WTC11 (cell line): ENCODE data around the gene SLC12A8. TPM values are rescaled to one million over a fixed set of nuclear protein-coding genes. Genes with fewer than 3 reads are reported as not detected.
A peak's percentile ranks its signal among the peaks of the same experiment; 100 is the strongest.

ENCODE experiments used
- ATAC-seq: fragments of 200-7000 bp; cut with Tn5 transposase; 2 replicates; pipeline ENCODE4 v1.10.0; 2021; ENCODE audit warnings: mild to moderate bottlenecking, moderate library complexity
- CTCF ChIA-PET: fragments of 300-600 bp; sonication (Branson Sonifier 250); formaldehyde crosslinking; loops from one replicate; lab custom pipeline; 2021; ENCODE audit warnings: antibody characterized with exemption; lab: Charles Lee
- POLR2A ChIA-PET: fragments of 350-600 bp; sonication (Branson Sonifier 250); formaldehyde crosslinking; loops from one replicate; lab custom pipeline; 2021; ENCODE audit warnings: antibody characterized with exemption; lab: Charles Lee
- DNase-seq: peaks from one replicate; pipeline ENCODE4 v3.0.0; 2021; ENCODE audit warnings: low spot score
- H3K27ac Mint-ChIP-seq: 2 replicates; pipeline ENCODE4 v1.8.0; 2021; ENCODE audit warnings: mixed read lengths
- H3K27me3 Mint-ChIP-seq: 2 replicates; pipeline ENCODE4 v1.8.0; 2021; ENCODE audit warnings: low read depth, mild to moderate bottlenecking, moderate library complexity, mixed read lengths
- H3K36me3 Mint-ChIP-seq: 2 replicates; pipeline ENCODE4 v1.8.0; 2021; ENCODE audit warnings: mixed read lengths
- H3K4me1 Mint-ChIP-seq: 2 replicates; pipeline ENCODE4 v1.8.0; 2022; ENCODE audit warnings: mixed read lengths
- H3K4me3 Mint-ChIP-seq: 2 replicates; pipeline ENCODE4 v1.8.0; 2021; ENCODE audit warnings: mild to moderate bottlenecking, moderate library complexity, mixed read lengths
- H3K9me3 Mint-ChIP-seq: 2 replicates; pipeline ENCODE4 v1.8.0; 2021; ENCODE audit warnings: mixed read lengths
- AFF4 ChIP-seq: sonication (generic); formaldehyde crosslinking; IDR thresholded peaks from 2 replicates; pipeline ENCODE4 v1.8.1; 2023; ENCODE audit warnings: mild to moderate bottlenecking, missing genetic modification reagents, borderline replicate concordance
- AR ChIP-seq: fragments of 250-450 bp; sonication (Bioruptor Pico); IDR thresholded peaks from 2 replicates; pipeline ENCODE4 v1.9.0; 2021; ENCODE audit warnings: mild to moderate bottlenecking
- ATF1 ChIP-seq: sonication (generic); formaldehyde crosslinking; IDR thresholded peaks from 2 replicates; pipeline ENCODE4 v1.8.1; 2023; ENCODE audit warnings: mild to moderate bottlenecking, moderate library complexity, missing genetic modification reagents
- ATF3 ChIP-seq: sonication (generic); formaldehyde crosslinking; conservative IDR thresholded peaks from 2 replicates; pipeline ENCODE4 v1.8.1; 2022; ENCODE audit warnings: mild to moderate bottlenecking, missing genetic modification reagents
- CBFB ChIP-seq: sonication (generic); formaldehyde crosslinking; IDR thresholded peaks from 2 replicates; pipeline ENCODE4 v1.8.1; 2022; ENCODE audit warnings: mild to moderate bottlenecking, low read depth, missing genetic modification reagents
- CREB1 ChIP-seq: sonication (generic); formaldehyde crosslinking; IDR thresholded peaks from 2 replicates; pipeline ENCODE4 v1.8.0; 2023; ENCODE audit warnings: mild to moderate bottlenecking, missing genetic modification reagents
- CREM ChIP-seq: sonication (generic); formaldehyde crosslinking; IDR thresholded peaks from 2 replicates; pipeline ENCODE4 v1.8.1; 2022; ENCODE audit warnings: mild to moderate bottlenecking, missing genetic modification reagents, moderate library complexity
- ETV6 ChIP-seq: sonication (generic); formaldehyde crosslinking; IDR thresholded peaks from 2 replicates; pipeline ENCODE4 v1.8.1; 2022; ENCODE audit warnings: mild to moderate bottlenecking, missing genetic modification reagents
- FOXK1 ChIP-seq: sonication (generic); formaldehyde crosslinking; IDR thresholded peaks from 2 replicates; pipeline ENCODE4 v1.8.0; 2022; ENCODE audit warnings: mild to moderate bottlenecking, moderate library complexity, missing genetic modification reagents
- GABPB1 ChIP-seq: sonication (generic); formaldehyde crosslinking; IDR thresholded peaks from 2 replicates; pipeline ENCODE4 v1.8.1; 2023; ENCODE audit warnings: mild to moderate bottlenecking, missing genetic modification reagents
- JAZF1 ChIP-seq: fragments of 250-450 bp; sonication (Bioruptor Pico); IDR thresholded peaks from 2 replicates; pipeline ENCODE4 v1.9.0; 2021; ENCODE audit warnings: moderate library complexity, mild to moderate bottlenecking, inconsistent platforms
- MLX ChIP-seq: sonication (generic); formaldehyde crosslinking; IDR thresholded peaks from 2 replicates; pipeline ENCODE4 v1.8.1; 2023; ENCODE audit warnings: mild to moderate bottlenecking, missing genetic modification reagents, moderate library complexity
- MXD4 ChIP-seq: fragments of 250-450 bp; sonication (Bioruptor Pico); IDR thresholded peaks from 2 replicates; pipeline ENCODE4 v1.8.0; 2021; ENCODE audit warnings: mild to moderate bottlenecking, moderate library complexity, borderline replicate concordance
- NFYB ChIP-seq: sonication (generic); formaldehyde crosslinking; conservative IDR thresholded peaks from 2 replicates; pipeline ENCODE4 v1.8.0; 2022; ENCODE audit warnings: low read depth, missing genetic modification reagents
- SMAD4 ChIP-seq: sonication (generic); formaldehyde crosslinking; IDR thresholded peaks from 2 replicates; pipeline ENCODE4 v1.8.0; 2022; ENCODE audit warnings: mild to moderate bottlenecking, missing genetic modification reagents
- ZNF138 ChIP-seq: sonication (generic); formaldehyde crosslinking; conservative IDR thresholded peaks from 2 replicates; pipeline ENCODE4 v1.8.1; 2022; ENCODE audit warnings: mild to moderate bottlenecking, moderate library complexity, missing genetic modification reagents
- ZNF219 ChIP-seq: sonication (generic); formaldehyde crosslinking; IDR thresholded peaks from 2 replicates; pipeline ENCODE4 v1.8.0; 2023; ENCODE audit warnings: missing genetic modification reagents, mild to moderate bottlenecking, borderline replicate concordance
- ZNF423 ChIP-seq: fragments of 250-450 bp; sonication (Bioruptor Pico); IDR thresholded peaks from 2 replicates; pipeline ENCODE4 v2.1.2; 2022; ENCODE audit warnings: mild to moderate bottlenecking, moderate library complexity
- total RNA-seq: library from RNA; stranded (reverse); gene quantifications from 3 replicates; pipeline ENCODE4 v1.2.3, GENCODE V29; 2021
- TF ChIP-seq, protein P1 (sequence below): sonication (generic); formaldehyde crosslinking; IDR thresholded peaks from 2 replicates; pipeline ENCODE4 v1.8.0; 2022; ENCODE audit warnings: mild to moderate bottlenecking, missing genetic modification reagents

SLC12A8 gene
- total RNA-seq, 1 experiment from 2014 or later: 9.1 TPM

- TF ChIP-seq AFF4 (CRISPR knock-in tag) (no peak), MLX (CRISPR knock-in tag) (no peak), JAZF1 (CRISPR knock-in tag) (no peak), SMAD4 (CRISPR knock-in tag) (no peak), ZNF219 (no peak)
- TF ChIP-seq, protein P1, sequence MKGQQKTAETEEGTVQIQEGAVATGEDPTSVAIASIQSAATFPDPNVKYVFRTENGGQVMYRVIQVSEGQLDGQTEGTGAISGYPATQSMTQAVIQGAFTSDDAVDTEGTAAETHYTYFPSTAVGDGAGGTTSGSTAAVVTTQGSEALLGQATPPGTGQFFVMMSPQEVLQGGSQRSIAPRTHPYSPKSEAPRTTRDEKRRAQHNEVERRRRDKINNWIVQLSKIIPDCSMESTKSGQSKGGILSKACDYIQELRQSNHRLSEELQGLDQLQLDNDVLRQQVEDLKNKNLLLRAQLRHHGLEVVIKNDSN (CRISPR knock-in tag): no peak
Measured at GRCh38 chr3:125232401-125232800, 19.9 kb upstream of the SLC12A8 start (continued).

DNA sequence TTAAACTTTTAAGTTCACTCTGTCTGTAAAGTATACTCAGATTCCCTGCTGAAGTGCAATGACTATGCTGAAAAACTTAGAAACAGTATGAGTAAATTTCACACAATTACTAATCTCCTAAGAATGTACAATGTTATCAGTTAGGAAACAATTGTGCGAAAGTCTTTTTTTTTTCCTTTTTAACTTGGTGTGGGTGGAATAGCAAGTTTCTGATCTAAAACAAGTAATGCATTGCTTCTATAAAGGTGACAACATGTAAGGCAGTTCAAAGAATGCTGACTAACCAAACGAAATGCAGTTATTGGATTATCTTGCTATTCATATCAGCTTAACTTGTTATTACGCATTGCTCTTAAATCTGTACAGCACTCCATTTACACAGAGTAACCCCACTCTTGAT is 19.3 kb upstream of the SLC12A8 start:
- H3K27ac Mint-ChIP-seq: no peak overlapping the region
- TF ChIP-seq CREB1 (no peak), ATF1 (no peak)
- TF ChIP-seq, all 79 proteins: peak for 0
- ATAC-seq (no peak), DNase-seq (no peak)
- H3K9me3 Mint-ChIP-seq: no peaks in the 10 kb centered on the region
- CTCF ChIA-PET: no interaction called here
- H3K4me3 Mint-ChIP-seq: no peak overlapping the region
- peaks cover 14% of the 10 kb centered on the region; the same call in 1 of the 2 replicates for H3K36me3 Mint-ChIP-seq
- POLR2A ChIA-PET: interaction anchor here (0.5 to 0.6 kb wide), 2 partner anchors 258 to 271 kb away, joined by 5 to 7 read pairs; no protein-coding TSS in a partner anchor
- peaks cover 13% of the 10 kb centered on the region for H3K4me1 Mint-ChIP-seq
- H3K27me3 Mint-ChIP-seq: no peaks in the 10 kb centered on the region

DNA sequence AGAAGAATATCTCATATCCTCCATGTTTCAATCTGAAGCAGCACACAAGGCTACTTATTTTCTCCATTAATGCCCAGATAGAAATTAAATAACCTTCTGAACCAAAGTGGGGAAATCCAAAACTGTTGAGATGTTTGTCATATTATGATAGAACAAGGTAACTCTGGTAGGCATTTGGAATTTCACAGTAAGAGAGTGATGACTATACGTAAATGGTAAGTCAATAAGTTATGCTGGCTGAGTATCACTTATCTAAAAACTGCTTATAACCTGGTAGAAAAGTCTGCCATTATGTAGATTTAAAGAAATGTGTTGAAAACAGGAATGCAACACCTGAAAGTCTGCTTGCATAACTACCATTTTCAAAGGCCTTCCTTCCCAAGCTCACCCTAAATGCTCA is 17.2 kb upstream of the SLC12A8 start:
- ATAC-seq (no peak), DNase-seq (no peak)
- H3K27ac Mint-ChIP-seq: peak overlapping the region; percentile 52
- peaks cover 25% of the 10 kb centered on the region for H3K4me1 Mint-ChIP-seq
- H3K27me3 Mint-ChIP-seq: no peaks in the 10 kb centered on the region
- H3K36me3 Mint-ChIP-seq: peaks cover 12% of the 10 kb centered on the region; the same call in 1 of the 2 replicates
- POLR2A ChIA-PET: interaction anchor here (0.6 to 0.7 kb wide), 2 partner anchors 38 to 250 kb away, joined by 3 to 10 read pairs; no protein-coding TSS in a partner anchor
- H3K4me3 Mint-ChIP-seq: no peak overlapping the region
- CTCF ChIA-PET: interaction anchor here (0.6 kb wide), 1 partner anchor 23 kb away, joined by 4 read pairs; no protein-coding TSS in a partner anchor
- TF ChIP-seq NFYB (CRISPR knock-in tag): no peak
- TF ChIP-seq AR (CRISPR knock-in tag): no peak
- no peak for TF ChIP-seq ZNF138 (CRISPR knock-in tag)
- TF ChIP-seq, protein P1 (CRISPR knock-in tag): no peak
- TF ChIP-seq CBFB: no peak
- no peak for TF ChIP-seq GABPB1 (CRISPR knock-in tag)
- TF ChIP-seq ETV6 (CRISPR knock-in tag): no peak
- TF ChIP-seq FOXK1 (CRISPR knock-in tag): no peak
- TF ChIP-seq ATF1: no peak
- no peak for TF ChIP-seq MXD4 (CRISPR knock-in tag)
- no peak for TF ChIP-seq CREM
- TF ChIP-seq CREB1: no peak
- TF ChIP-seq ZNF423 (CRISPR knock-in tag): no peak
- no peak for TF ChIP-seq ATF3
- H3K9me3 Mint-ChIP-seq: no peaks in the 10 kb centered on the region
